ENCODE measurements around the gene MCRIP1.
A peak's percentile ranks its signal among the peaks of the same experiment; 100 is the strongest.

MCRIP1 gene

DNA sequence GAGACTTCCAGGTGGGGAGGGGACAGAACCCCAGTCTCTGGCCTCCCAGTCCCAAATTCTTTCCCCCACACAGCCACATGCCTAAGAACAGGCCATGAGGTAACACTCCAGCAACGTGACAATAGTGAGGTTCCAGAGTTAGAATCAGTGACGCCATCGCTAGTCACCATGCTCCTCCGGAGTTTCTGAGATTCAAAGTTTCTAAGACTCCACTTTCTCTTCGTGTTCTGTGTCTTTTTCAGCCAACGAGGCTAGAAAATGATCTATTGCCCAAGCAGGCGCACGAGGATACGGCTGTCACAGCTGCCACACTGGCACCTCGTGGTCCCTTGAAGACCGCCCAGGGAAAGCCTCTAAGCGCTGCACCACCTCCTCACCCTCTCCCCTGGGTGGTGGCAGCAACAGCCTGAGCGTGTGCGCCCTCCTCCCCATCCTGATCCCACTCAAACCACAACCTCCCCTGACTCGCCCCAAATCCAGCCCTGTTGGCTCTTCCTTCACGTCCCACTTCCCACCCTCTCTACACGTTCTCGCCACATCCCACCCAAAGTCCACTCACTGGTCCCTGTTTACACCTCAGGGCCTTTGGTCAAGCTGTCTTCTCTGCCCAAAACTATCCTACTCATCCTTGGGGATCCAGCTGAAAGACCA, 1.0 kb downstream of the MCRIP1 start:
- Histone ChIP-seq H3K27ac (ENCODE audit: low read depth, low read length) (peak overlapping the region; percentile 60), H3K4me1 (ENCODE audit: control insufficient read depth, insufficient read depth, low read length) (peaks cover 7% of the 10 kb centered on the region), H3K27me3 (ENCODE audit: control insufficient read depth, insufficient read depth, low read length) (no peaks in the 10 kb centered on the region), H3K36me3 (ENCODE audit: control insufficient read depth, insufficient read depth, low read length) (no peaks in the 10 kb centered on the region), H3K4me3 (ENCODE audit: low read length) (peak overlapping the region; percentile 72), H3K9ac (ENCODE audit: low read length) (peak overlapping the region; percentile 88)

DNA sequence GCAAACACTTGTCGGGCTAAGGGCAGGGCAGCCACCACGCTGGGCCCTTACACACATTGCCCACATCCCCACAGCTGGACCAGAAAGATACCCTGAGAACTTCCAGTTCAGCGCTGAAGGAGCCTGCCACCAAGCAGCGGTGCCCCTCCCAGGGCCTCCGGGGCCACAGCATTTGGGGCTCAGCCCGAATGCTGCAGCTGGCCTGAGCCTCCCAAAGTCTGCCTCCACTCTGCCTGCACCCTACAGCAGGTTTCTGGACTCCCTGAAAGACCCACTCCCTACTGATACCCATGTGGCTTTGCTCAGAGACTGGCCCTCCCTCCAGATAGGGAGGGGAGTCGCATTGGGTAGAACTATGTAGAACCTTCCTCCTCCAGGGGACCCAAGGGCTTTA, 1.5 kb downstream of the MCRIP1 start:
- Histone ChIP-seq H3K4me3 (ENCODE audit: low read length) (peak overlapping the region; percentile 72), H3K27me3 (ENCODE audit: control insufficient read depth, insufficient read depth, low read length) (no peaks in the 10 kb centered on the region), H3K9ac (ENCODE audit: low read length) (no peak overlapping the region), H3K4me1 (ENCODE audit: control insufficient read depth, insufficient read depth, low read length) (peaks cover 7% of the 10 kb centered on the region), H3K27ac (ENCODE audit: low read depth, low read length) (no peak overlapping the region), H3K36me3 (ENCODE audit: control insufficient read depth, insufficient read depth, low read length) (no peaks in the 10 kb centered on the region)

DNA sequence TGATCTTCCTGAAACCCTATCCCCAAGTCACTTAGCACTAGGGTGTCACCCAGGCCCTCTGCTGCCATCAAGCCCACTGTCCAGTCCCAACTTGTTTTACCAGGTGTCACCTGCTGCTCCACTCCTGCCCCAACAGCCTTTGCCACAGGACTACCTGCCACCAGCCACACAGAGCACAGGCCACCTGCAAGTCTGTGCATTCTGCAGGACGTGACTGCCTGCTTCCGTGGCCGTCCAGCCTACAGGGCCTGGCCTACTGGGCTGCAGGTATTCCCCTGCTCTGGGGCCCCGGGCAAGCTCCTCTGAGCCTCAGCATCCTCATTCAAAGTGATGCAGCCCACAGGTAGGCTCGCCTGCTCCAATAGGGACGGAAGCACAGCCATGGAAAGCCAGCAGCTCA, 3.2 kb downstream of the MCRIP1 start:
- Histone ChIP-seq H3K4me3 (ENCODE audit: low read length) (no peak overlapping the region), H3K4me1 (ENCODE audit: control insufficient read depth, insufficient read depth, low read length) (peaks cover 7% of the 10 kb centered on the region), H3K27me3 (ENCODE audit: control insufficient read depth, insufficient read depth, low read length) (no peaks in the 10 kb centered on the region), H3K27ac (ENCODE audit: low read depth, low read length) (no peak overlapping the region), H3K9ac (ENCODE audit: low read length) (no peak overlapping the region), H3K36me3 (ENCODE audit: control insufficient read depth, insufficient read depth, low read length) (no peaks in the 10 kb centered on the region)

DNA sequence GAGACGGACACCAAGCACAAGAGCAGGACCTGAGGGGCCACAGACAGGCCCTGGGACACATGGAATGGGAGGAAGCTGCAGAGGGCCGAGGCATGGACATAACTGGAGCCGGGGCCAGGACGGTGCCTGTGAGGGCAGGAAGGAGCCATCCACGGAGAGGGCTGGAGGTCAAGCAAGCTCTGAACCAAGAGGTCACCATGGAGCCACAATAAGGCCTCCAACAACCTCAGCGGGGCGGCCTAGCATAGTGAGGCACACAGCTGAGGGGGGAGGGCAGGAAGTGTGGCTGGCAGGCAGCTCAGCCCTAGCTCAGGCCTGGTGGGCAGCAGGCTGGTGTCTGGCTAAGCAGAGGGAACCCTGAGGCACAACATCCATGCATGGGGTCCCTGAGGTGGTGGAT, 4.4 kb downstream of the MCRIP1 start:
- H3K4me1 ChIP-seq (ENCODE audit: control insufficient read depth, insufficient read depth, low read length), result peaks cover 7% of the 10 kb centered on the region

DNA sequence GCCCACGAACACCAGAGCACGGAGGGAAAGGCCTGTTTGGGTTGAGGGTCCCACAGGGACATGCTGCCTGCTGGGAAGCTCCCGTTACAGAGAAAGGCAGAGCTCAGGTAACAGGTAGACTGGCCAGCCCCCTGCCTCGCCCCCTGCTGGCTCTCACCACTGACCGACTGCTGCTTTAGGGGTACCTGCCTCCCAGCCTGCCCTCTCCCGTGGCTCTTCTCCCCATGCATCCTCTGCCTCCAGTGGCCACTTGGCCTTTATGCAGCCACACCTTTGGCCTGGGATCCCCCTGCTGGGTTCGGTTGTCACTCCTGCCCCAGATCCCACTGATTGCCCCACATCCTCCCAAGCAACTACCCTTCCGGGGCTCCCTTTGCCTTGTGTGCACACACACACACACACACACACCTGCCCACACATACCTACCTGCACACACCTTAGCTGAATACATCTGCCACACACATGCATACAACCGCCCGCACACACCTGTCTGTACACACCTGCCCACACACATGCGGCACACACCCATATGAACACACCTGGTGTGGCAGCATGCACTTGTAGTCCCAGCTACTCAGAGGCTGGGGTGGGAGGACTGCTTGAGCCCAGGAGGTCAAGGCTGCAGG, 7.1 kb downstream of the MCRIP1 start:
- Histone ChIP-seq H3K9ac (ENCODE audit: low read length) (no peak overlapping the region), H3K27ac (ENCODE audit: low read depth, low read length) (no peak overlapping the region), H3K4me1 (ENCODE audit: control insufficient read depth, insufficient read depth, low read length) (peaks cover 8% of the 10 kb centered on the region), H3K36me3 (ENCODE audit: control insufficient read depth, insufficient read depth, low read length) (no peaks in the 10 kb centered on the region), H3K4me3 (ENCODE audit: low read length) (no peak overlapping the region), H3K27me3 (ENCODE audit: control insufficient read depth, insufficient read depth, low read length) (no peaks in the 10 kb centered on the region)

More for the DNA sequence above, 4.4 kb downstream of the MCRIP1 start:
- Histone ChIP-seq H3K36me3 (ENCODE audit: control insufficient read depth, insufficient read depth, low read length) (no peaks in the 10 kb centered on the region), H3K27me3 (ENCODE audit: control insufficient read depth, insufficient read depth, low read length) (no peaks in the 10 kb centered on the region), H3K9ac (ENCODE audit: low read length) (no peak overlapping the region), H3K27ac (ENCODE audit: low read depth, low read length) (no peak overlapping the region), H3K4me3 (ENCODE audit: low read length) (no peak overlapping the region)

DNA sequence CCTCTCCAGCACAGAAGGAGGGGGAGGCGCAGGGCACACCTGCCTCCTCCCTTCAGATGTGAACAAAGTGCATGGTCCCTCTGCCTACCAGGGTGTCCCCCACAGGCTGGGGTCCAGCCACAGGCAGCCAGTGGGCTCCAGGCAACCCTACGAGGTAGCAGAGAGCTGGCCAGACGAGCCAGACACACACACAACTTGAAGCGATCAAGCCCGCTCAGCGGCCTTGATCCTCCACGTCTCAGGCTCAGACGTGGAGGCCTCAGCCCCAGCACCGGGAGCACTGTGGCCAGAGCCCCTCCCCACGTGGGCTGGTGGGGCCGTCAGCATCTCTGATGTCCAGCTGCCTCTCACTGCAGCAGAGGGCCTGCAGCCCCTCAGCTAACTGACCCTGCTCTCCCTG, 8.5 kb downstream of the MCRIP1 start:
- Histone ChIP-seq H3K4me1 (ENCODE audit: control insufficient read depth, insufficient read depth, low read length) (peaks cover 8% of the 10 kb centered on the region), H3K27me3 (ENCODE audit: control insufficient read depth, insufficient read depth, low read length) (no peaks in the 10 kb centered on the region), H3K36me3 (ENCODE audit: control insufficient read depth, insufficient read depth, low read length) (no peaks in the 10 kb centered on the region), H3K4me3 (ENCODE audit: low read length) (no peak overlapping the region), H3K9ac (ENCODE audit: low read length) (no peak overlapping the region), H3K27ac (ENCODE audit: low read depth, low read length) (no peak overlapping the region)

DNA sequence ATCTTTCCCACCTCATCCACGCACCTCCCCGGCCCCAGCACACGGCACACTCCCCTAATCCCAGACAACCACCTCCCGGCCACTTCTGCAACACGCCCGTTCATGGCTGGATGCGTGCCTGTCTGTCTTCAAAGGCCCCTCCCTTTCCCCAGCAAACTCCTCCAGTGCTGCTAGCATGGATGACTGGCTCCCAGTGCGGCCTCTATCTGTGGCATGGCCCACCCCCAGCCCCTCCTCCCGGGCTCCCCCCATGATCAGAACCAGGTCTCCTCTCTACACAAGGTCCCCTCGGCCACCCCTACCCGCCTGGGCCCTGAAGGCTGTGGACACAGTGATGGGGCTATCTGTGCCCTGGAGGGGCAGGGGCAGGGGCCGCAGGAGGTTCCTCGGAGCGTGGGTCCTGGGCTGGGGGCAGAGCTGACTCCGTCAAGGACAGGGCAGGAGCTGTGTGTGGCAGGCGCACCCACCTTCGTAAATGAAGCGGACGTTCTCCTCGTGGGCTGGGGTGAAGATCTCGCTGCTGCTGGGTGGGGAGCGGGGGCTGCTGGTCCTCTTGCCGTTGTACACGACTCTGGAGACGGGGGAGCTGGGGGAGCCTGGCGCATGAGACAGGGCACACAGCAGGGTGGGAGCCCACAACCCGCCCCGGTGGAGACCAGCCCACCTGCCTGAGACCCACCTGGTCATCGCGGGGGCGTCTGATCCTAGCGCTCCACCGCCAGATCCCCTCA, 9.1 kb downstream of the MCRIP1 start:
- H3K27ac ChIP-seq (ENCODE audit: low read depth, low read length), result no peak overlapping the region
- no peak overlapping the region for H3K4me3 ChIP-seq (ENCODE audit: low read length)
- no peaks in the 10 kb centered on the region for H3K27me3 ChIP-seq (ENCODE audit: control insufficient read depth, insufficient read depth, low read length)
- no peaks in the 10 kb centered on the region for H3K36me3 ChIP-seq (ENCODE audit: control insufficient read depth, insufficient read depth, low read length)
- H3K9ac ChIP-seq (ENCODE audit: low read length), result no peak overlapping the region
- peaks cover 8% of the 10 kb centered on the region for H3K4me1 ChIP-seq (ENCODE audit: control insufficient read depth, insufficient read depth, low read length)

DNA sequence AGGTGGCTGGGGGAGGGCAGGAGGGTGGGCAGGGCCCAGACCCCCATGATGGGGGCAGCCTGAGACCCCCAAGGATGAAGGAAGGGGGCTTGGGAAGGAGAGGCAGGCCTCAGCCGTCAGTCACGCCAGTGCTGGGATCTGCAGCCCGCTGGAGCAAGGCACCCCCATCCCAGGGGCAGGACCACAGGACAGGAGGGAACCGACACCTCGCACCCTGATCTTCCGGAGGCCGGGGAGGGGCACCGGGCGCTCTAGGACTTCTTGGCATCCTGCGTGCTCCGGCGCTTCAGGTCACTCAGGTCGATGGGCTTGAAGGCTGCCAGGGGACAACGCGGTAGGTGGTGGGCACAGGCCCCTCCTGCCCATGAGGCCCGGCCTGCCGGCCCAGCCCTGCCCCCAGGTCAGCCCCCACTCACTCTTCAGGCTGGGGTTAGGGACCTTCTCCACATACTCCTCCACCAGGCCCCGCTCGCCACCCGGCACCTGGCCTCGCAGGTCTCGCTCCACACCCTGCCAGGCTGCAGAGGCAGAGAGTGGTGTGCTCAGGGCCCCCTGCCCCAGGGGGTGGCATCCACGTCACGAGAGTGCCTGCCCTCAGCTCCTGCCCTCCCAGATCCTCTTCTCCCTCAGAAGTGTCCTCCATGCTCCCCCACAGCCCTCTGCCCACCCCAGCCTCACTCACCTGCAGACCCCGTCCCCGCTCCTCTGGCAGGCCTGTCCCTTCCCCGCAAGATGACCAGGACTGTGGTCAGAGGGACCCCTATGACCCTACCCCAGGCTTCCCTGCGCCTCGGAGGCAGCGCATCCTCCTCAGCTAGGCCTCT, 9.9 kb downstream of the MCRIP1 start:
- no peaks in the 10 kb centered on the region for H3K36me3 ChIP-seq (ENCODE audit: control insufficient read depth, insufficient read depth, low read length)
- peaks cover 8% of the 10 kb centered on the region for H3K4me1 ChIP-seq (ENCODE audit: control insufficient read depth, insufficient read depth, low read length)
- no peak overlapping the region for H3K9ac ChIP-seq (ENCODE audit: low read length)
- no peak overlapping the region for H3K4me3 ChIP-seq (ENCODE audit: low read length)
- H3K27ac ChIP-seq (ENCODE audit: low read depth, low read length), result no peak overlapping the region
- H3K27me3 ChIP-seq (ENCODE audit: control insufficient read depth, insufficient read depth, low read length), result no peaks in the 10 kb centered on the region

DNA sequence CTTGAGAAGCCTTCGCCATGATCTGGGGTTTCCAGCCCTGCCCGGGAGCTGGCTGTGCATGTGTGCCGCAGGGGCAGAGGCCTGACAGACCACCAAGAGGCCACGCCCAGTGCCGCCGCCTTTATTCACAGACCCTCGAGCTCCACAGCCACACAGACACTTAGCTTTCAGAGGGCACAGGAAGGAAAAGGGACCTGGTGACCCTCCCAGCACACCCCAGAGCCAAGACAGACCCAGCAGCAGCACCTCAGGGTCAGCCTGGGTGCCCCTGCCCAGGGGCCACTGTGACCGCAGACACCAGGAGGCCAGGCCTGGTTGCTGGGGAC, 10.8 kb downstream of the MCRIP1 start:
- Histone ChIP-seq H3K27ac (ENCODE audit: low read depth, low read length) (peak overlapping the region; percentile 86), H3K4me1 (ENCODE audit: control insufficient read depth, insufficient read depth, low read length) (peaks cover 8% of the 10 kb centered on the region), H3K36me3 (ENCODE audit: control insufficient read depth, insufficient read depth, low read length) (no peaks in the 10 kb centered on the region), H3K27me3 (ENCODE audit: control insufficient read depth, insufficient read depth, low read length) (no peaks in the 10 kb centered on the region), H3K4me3 (ENCODE audit: low read length) (peak overlapping the region; percentile 27), H3K9ac (ENCODE audit: low read length) (peak overlapping the region; percentile 56)

DNA sequence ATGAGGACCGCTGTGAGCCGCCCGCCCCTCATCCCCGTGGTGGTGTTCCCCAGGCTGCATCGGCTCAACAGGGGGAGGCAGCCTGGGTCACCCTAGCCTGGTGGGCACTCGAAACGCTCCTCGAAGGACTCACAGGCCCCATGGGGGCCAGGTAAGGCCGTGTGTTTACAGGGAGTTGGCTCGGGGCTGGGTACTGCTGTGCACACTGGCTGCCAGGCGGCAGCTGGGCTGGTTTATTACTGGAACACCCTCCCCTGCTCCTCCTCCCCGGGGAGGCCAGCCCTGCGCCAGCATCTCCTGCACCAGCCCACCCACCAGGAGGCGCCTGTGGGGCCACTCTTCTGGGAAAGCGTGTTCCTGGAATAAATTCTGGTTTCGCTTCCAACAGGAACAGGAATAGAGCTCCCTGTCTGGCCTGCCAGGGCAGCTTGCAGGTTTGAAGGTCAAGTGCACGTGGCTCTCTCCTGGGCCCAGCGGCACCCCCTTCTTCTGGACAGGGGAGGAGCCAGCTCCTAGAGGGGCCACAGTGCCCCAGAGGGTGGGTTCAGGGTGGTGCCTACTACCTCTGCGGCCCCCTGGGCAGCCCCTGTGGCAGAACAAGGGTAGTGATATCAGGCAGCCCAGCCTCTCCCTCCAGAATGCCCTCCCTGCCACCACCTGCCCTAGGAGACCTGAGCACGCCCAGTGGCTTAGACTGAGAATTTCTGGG, 11.3 kb downstream of the MCRIP1 start:
- Histone ChIP-seq H3K27me3 (ENCODE audit: control insufficient read depth, insufficient read depth, low read length) (no peaks in the 10 kb centered on the region), H3K4me1 (ENCODE audit: control insufficient read depth, insufficient read depth, low read length) (peaks cover 8% of the 10 kb centered on the region), H3K27ac (ENCODE audit: low read depth, low read length) (peak overlapping the region; percentile 86), H3K36me3 (ENCODE audit: control insufficient read depth, insufficient read depth, low read length) (no peaks in the 10 kb centered on the region), H3K4me3 (ENCODE audit: low read length) (peak overlapping the region; percentile 27), H3K9ac (ENCODE audit: low read length) (peak overlapping the region; percentile 56)

DNA sequence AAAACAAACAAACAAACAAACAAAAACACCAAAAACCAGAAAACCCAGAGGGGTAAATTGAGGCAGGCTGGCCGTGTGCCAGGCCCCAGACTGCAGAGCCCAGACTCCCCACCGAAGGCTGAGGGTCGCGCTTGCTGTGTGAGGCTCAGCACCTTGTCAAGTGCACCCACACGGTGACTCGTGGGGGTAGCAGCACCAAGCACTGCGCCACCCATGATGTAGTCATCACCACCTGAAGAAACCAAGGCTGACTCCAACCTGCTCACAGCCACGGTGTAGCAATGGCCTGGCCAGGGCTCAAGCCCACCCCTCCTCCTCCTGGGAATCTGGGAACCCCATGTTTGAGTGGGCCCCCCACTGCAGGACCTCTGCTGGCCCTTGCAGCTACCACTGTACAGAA, 11.9 kb downstream of the MCRIP1 start:
- Histone ChIP-seq H3K4me1 (ENCODE audit: control insufficient read depth, insufficient read depth, low read length) (peaks cover 8% of the 10 kb centered on the region), H3K27me3 (ENCODE audit: control insufficient read depth, insufficient read depth, low read length) (no peaks in the 10 kb centered on the region), H3K9ac (ENCODE audit: low read length) (no peak overlapping the region), H3K27ac (ENCODE audit: low read depth, low read length) (peak overlapping the region; percentile 52), H3K36me3 (ENCODE audit: control insufficient read depth, insufficient read depth, low read length) (no peaks in the 10 kb centered on the region), H3K4me3 (ENCODE audit: low read length) (no peak overlapping the region)

DNA sequence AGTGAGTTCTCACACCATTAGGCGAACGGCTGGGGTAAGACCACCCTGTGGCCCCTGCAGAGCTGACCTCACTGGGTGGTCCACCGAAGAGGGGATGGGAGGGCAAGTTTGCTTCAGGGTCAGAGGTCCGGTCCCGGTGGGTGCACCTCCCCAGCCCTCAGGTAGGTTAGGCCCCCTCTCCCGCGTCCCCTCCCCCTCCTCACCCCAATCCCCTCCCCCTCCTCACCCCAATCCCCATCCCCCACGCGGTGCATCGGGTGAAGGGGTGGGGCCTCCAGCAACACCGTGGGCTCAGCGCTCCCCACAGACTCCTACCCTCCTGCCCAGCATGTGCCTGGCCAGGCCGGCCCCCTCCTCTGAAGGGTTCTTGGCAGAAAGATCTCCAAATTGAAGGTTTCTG, 13.4 kb downstream of the MCRIP1 start:
- no peak overlapping the region for H3K4me3 ChIP-seq (ENCODE audit: low read length)
- H3K27me3 ChIP-seq (ENCODE audit: control insufficient read depth, insufficient read depth, low read length), result no peaks in the 10 kb centered on the region
- H3K9ac ChIP-seq (ENCODE audit: low read length), result no peak overlapping the region
- H3K36me3 ChIP-seq (ENCODE audit: control insufficient read depth, insufficient read depth, low read length), result no peaks in the 10 kb centered on the region
- H3K27ac ChIP-seq (ENCODE audit: low read depth, low read length), result no peak overlapping the region
- peaks cover 8% of the 10 kb centered on the region for H3K4me1 ChIP-seq (ENCODE audit: control insufficient read depth, insufficient read depth, low read length)

All from rectal smooth muscle tissue (tissue), 1 donor.